LNCAP (cell line): Measurements from ENCODE around the gene ALDH16A1.

ENCODE experiments used
- TF ChIP-seq, protein P1 (sequence below): fragments of 450-650 bp; IDR thresholded peaks from 2 replicates; pipeline ENCODE4 v1.5.1; 2017; ENCODE audit warnings: mild to moderate bottlenecking

ALDH16A1 gene

DNA sequence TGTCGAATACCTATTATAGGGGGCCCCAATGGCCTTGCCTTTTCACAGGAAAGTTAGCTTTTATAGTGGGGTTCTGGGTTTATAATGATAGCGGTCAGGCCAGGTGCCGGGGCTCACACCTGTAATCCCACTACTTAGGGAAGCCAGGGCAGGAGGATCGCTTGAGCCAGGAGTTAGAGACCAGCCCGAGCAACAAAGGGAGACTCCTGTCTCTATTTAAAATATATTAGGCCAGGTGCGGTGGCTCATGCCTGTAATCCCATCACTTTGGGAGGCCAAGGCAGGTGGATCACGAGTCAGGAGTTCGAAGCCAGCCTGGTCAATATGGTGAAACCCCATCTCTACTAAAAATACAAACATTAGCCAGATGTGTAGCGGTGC, 50.5 kb downstream of the ALDH16A1 start:
- TF ChIP-seq, protein P1, sequence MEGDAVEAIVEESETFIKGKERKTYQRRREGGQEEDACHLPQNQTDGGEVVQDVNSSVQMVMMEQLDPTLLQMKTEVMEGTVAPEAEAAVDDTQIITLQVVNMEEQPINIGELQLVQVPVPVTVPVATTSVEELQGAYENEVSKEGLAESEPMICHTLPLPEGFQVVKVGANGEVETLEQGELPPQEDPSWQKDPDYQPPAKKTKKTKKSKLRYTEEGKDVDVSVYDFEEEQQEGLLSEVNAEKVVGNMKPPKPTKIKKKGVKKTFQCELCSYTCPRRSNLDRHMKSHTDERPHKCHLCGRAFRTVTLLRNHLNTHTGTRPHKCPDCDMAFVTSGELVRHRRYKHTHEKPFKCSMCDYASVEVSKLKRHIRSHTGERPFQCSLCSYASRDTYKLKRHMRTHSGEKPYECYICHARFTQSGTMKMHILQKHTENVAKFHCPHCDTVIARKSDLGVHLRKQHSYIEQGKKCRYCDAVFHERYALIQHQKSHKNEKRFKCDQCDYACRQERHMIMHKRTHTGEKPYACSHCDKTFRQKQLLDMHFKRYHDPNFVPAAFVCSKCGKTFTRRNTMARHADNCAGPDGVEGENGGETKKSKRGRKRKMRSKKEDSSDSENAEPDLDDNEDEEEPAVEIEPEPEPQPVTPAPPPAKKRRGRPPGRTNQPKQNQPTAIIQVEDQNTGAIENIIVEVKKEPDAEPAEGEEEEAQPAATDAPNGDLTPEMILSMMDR: no peak

DNA sequence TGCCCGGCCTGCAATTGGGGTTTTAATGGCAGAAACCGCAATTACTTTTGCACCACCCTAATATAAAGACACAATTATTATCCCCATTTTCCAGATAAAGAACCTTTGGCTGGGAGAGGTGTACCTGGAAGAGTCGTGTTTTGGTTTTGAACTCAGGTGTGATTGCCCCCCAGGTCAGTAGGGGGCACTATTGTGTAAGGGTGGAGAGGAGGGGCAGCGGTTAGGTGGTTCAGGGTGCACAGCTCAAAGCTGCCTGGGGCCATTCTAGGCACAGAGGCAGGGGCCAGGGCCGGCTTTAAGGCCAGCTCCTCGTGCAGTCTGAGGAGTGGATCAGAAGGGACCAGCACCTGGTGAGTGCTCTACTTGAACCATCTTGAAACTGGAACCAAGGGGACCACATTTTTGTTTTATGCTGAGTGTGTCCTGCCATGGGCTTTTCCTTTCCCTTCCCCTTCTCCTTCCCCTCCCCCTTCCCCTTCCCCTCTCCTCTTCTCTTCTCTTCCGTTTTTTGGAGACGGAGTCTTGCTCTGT, 53.6 kb downstream of the ALDH16A1 start:
- TF ChIP-seq, protein P1: peak; percentile 90

DNA sequence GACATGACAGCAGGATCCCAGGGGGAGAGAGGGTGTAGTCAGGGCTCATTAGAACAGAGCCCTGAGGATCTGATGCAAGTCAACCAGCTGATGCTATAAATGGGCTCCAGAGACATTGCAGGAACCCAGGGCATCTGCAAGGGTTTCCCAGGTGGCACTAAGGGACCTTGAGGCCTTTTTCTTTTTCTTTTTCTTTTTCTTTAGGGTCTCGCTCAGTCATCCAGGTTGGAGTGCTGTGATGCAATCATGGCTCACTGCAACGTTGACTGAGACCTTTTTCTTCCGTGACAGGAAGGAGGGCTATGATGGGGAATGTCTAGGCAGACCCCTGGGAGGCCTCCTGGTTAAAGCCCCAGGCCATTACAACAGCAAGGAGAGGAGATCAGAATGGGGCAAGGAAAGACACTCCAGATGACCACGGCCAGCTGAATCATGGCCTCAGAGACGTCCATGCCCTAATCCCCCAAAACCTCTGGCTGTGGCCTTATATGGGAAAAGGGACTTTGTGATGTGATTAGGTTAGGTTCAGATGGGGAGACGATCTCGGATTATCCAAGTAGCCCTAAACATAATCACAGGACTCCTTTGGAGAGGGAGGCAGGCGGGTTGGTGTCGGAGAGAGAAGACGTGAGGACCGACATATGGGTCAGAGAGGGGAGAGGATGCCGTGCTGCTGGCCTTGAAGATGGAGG, 54.9 kb downstream of the ALDH16A1 start:
- TF ChIP-seq, protein P1: no peak

DNA sequence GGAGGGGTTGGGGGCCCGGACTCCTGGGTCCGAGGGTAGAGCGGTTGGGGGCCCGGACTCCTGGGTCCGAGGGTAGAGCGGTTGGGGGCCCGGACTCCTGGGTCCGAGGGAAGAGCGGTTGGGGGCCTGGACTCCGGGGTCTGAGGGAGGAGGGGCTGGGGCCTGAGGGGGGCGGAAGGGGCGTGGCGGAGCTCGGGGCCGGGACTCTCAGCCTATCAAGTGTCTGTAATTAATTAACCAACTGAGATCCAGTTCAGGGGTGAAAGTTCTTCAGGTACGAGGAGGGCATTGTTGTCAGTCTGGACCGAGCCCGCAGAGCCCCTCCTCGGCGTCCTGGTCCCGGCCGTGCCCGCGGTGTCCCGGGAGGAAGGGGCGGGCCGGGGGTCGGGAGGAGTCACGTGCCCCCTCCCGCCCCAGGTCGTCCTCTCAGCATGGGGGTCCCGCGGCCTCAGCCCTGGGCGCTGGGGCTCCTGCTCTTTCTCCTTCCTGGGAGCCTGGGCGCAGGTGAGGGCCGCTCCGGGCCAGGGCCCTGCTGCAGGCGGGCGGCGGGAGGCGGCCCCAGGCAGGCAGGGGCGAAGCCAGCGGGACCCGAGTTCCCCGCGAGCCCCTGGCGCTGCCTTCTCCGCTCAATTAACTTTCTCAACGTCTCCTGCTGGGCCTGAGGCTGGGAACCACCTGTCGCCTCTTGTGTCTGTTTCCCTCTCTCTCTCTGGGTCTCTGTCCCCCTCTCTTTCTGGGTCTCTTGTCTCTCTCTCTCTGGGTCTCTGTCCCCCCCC, 60.1 kb downstream of the ALDH16A1 start:
- TF ChIP-seq, protein P1: no peak

DNA sequence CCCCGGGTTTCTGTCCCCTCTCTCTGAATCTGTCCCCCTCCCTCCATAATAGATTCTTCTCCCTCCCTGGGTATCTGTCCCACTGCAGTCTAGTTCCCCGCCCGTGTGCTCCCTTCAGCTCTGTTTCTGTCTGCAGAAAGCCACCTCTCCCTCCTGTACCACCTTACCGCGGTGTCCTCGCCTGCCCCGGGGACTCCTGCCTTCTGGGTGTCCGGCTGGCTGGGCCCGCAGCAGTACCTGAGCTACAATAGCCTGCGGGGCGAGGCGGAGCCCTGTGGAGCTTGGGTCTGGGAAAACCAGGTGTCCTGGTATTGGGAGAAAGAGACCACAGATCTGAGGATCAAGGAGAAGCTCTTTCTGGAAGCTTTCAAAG, 60.7 kb downstream of the ALDH16A1 start:
- TF ChIP-seq, protein P1: no peak

DNA sequence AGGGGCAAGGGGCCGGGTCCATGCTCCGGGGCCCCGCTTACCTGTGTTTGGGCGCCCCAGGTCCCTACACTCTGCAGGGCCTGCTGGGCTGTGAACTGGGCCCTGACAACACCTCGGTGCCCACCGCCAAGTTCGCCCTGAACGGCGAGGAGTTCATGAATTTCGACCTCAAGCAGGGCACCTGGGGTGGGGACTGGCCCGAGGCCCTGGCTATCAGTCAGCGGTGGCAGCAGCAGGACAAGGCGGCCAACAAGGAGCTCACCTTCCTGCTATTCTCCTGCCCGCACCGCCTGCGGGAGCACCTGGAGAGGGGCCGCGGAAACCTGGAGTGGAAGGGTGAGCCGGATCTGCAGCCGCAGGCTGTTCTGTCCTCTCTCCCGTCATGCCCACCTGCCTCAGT, 61.1 kb downstream of the ALDH16A1 start:
- TF ChIP-seq, protein P1: no peak

DNA sequence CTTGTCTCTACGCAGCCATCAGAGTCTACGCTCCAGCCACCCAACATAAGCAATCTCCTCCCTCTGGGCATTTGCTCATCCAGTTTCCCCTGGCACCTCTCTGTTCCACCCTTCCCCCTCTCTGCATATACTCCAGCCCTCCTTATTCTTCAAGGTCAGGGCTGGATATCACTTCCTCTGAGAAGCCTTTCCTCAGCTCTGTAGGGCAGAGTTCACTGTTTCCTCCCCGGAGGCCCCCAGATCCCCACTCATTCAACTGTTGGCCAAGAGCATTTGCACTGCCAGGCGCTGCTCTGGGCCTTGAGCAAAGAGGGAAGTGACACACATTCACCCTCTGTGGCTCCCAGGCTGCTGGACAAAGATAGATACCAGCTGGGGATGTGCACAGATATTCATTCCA, 62.7 kb downstream of the ALDH16A1 start:
- TF ChIP-seq, protein P1: no peak
